GM12874 (cell line): Measurements from ENCODE around the gene CAPSL.

Source experiments
- TF ChIP-seq, protein P1 (sequence below): IDR thresholded peaks from 2 replicates; pipeline ENCODE4 v1.5.1; 2011; ENCODE audit warnings: low read depth, mild to moderate bottlenecking, control low read depth, low read length, moderate library complexity; ENCODE audit not compliant: insufficient read depth

CAPSL gene

GRCh38 chr5:35869685-35870277 lies 68.6 kb downstream of the CAPSL start:
- TF ChIP-seq, protein P1, sequence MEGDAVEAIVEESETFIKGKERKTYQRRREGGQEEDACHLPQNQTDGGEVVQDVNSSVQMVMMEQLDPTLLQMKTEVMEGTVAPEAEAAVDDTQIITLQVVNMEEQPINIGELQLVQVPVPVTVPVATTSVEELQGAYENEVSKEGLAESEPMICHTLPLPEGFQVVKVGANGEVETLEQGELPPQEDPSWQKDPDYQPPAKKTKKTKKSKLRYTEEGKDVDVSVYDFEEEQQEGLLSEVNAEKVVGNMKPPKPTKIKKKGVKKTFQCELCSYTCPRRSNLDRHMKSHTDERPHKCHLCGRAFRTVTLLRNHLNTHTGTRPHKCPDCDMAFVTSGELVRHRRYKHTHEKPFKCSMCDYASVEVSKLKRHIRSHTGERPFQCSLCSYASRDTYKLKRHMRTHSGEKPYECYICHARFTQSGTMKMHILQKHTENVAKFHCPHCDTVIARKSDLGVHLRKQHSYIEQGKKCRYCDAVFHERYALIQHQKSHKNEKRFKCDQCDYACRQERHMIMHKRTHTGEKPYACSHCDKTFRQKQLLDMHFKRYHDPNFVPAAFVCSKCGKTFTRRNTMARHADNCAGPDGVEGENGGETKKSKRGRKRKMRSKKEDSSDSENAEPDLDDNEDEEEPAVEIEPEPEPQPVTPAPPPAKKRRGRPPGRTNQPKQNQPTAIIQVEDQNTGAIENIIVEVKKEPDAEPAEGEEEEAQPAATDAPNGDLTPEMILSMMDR = no peak

GRCh38 chr5:35867998-35868397 lies 70.4 kb downstream of the CAPSL start:
- TF ChIP-seq, protein P1 = no peak

DNA sequence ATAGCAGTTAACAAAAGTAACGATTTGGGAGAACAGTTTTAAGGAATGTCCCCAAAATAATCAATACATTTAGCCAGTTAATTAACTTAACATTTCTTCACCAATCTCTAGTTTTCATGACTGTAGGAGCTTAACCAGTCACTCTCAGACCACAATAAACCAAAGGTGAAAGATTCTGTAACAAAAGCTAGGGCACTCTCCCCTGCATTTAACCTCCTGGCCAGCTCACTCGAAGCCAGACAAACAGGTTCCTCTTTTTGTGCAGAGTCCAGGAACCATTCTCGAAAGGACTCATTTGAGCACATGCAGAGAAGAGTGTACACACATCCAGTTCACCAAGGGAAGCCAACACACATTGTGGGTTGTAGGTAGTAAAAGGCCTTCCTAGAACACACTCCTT lies 75.3 kb downstream of the CAPSL start:
- TF ChIP-seq, protein P1 = no peak

DNA sequence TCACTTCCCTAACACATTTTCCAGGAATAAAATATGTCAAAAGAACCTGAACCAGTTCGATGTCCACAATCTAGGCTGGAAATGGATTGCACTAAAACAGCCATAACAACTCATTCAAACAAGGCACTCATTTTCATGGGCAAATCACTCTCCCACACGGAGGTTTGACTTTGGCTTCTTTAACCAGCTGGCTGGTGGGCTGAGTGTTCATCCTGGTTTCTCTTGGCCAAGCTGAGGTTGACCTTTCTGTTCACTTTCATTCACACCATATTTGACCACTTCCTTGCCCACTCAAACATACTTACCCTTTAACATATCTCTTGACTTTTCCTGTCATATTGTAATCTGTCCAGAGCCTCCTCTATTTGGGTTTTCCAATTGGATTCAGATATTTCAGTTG lies 76.3 kb downstream of the CAPSL start:
- TF ChIP-seq, protein P1 = no peak

DNA sequence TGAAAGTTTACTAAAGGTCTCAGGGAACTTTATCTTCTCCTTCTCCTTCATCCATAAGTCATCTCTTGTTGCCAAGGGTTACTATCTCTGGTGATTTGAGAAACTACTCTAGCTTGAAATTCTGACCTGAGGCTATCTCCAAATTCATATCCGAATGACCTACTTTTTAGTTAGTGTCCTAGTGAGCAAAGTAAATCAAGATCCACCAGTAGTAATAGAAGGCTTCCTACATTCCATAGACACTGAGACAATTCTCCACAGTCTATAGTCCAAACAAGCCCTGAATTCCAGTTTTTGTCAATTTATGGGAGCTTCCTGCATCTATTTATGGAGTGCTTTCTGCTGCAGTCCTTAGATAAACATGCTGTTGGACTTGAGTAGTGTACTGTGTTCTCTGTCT lies 76.7 kb downstream of the CAPSL start:
- TF ChIP-seq, protein P1 = no peak

- TF ChIP-seq, protein P1 = no peak
These were observed 77.7 kb downstream of the CAPSL start for GRCh38 chr5:35860686-35861085.

DNA sequence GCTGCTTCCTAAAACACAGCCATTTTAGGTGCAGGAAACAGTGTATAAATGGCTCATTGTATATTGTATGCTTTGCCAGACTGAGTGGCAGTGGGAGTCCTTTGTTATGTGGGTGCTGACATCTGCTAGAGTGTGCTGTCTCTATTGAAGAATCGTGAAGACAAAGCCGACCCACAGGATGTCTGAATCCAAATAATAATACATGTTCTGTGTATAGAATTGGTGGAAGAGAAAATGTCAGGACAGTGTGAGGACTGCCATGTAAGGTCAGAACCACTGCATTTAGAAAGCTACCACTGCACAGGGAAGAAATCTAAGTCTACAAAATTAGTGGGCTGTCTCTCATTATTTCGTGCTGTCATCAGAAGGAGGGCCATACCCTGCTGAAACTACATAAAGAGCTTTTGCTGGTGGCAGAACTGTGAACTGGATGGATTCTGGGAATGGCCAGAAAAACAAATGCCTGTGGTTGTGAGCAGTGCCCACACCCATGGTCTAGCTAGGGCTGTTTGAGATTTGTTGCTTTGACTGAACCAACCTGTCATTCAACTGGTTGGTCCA lies 79.2 kb downstream of the CAPSL start:
- TF ChIP-seq, protein P1 = no peak
